ENCODE data around the gene TRAPPC12.
"Not testable (repeated sequence)": the region's sequence is repeated elsewhere in the genome, so short reads cannot be mapped to it uniquely, and the experiment has no call there.

TRAPPC12 gene

DNA sequence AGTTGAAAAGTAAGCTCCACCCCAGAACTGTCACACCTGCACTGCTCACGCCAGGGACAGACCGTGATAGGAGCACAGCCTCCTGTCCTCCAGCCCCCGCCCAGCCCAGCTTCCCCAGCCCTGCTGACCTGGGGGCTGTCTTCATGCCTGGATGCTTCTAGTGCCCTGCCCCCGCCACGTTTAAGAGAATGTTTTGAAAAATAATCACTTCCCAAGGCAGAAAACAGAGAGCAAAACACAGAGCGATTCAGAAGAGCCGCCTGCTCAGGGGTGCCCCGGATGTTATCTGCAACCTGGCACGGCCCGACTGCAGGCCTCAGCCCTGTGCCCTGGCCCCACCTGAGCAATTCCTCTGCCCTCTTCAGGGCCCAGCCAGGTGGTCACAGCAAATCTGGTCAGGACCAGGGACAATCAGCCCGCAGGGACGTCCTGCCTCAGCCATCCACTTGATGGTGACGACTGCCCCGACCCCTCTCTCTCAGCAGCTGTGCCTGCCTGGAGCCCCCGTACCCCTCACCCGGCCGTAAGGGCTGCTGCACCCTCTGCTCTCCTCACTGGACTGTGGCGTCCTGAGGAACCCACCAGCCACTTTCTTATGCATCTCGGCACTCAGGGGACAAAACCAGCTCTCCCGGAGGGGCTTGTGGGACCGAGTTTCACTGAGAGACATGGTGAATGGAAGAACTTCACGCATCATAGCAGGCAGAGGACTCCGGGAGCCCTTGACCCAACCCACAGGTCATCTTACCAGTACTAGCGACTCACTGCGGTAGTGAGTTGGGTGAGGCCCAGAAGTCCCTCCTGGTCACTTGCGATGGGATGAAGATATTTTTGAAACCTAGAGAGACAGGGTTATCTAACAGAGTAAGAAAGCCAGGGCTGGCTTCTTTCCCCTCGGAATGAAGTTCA is 109.6 kb downstream of the TRAPPC12 start:
- in situ Hi-C loops (cut with HindIII; ENCODE audit: low pct_ligation_motif_present, low pct_unique_long_range_greater_than_20kb, low sequenced_read_pairs), result no loop called here
- no peak for DNase-seq

- DNase-seq, result no peak
- in situ Hi-C loops (cut with HindIII; ENCODE audit: low pct_ligation_motif_present, low pct_unique_long_range_greater_than_20kb, low sequenced_read_pairs), result no loop called here
Observed at GRCh38 chr2:3489764-3490115, 110.2 kb downstream of the TRAPPC12 start.

GRCh38 chr2:3490191-3491170 is 111.0 kb downstream of the TRAPPC12 start:
- no peak for DNase-seq
- in situ Hi-C loops (cut with HindIII; ENCODE audit: low pct_ligation_motif_present, low pct_unique_long_range_greater_than_20kb, low sequenced_read_pairs), result no loop called here

DNA sequence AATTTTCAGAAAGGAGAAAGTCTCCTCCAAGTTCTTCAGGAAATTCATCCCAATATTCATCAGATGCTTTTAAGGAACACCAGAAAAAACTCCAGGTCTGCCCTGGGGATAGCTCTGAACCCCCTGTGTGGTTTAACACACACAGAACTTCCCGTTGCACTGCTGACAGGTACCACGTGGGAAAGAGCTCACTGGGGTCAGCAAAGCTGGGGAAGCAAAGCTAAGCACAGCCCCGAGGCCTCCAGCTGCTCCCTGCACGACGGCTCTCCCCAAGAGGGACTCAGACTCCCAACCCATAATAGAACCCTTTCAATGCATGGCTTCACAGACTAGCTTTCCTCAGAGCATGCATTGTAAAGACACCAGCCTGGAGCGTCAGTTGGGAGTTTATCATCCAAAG is 111.8 kb downstream of the TRAPPC12 start:
- no peak for DNase-seq
- in situ Hi-C loops (cut with HindIII; ENCODE audit: low pct_ligation_motif_present, low pct_unique_long_range_greater_than_20kb, low sequenced_read_pairs), result no loop called here

DNA sequence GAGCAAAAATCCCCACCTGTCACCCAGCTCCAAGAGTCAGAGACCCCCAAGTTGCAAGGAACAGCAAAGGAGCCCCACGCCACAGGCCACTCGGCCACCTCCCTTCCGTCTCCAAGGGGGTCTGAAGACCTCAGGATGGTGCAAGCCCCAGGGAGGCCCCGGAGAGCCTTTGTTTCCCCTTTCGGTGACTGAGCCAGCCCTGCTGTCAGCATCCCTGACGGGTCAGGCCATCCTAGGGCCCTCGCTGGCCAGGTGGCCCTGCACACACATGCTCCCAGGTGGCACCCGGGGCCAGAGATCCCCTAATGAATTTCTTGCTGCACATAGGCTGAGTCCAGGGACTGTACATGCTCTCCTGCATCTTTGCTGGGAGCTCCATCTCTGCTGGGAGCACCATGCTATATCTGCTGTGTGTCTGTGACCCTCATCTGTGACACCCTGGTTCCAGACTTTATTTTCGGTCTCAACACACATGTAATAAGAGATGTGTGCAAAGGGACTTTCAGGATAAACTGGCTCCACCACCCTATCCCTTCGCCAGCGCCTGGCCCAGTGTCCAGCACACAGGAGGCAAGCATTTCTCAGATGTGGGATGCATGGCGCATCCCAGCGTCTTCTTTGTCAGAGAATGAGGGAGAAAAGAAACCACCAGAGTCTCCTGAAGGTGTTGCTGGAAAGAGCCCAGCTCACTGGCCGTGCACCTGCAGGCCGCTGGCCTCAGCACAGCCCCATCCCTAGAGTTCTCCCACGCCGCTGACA is 112.4 kb downstream of the TRAPPC12 start:
- in situ Hi-C loops (cut with HindIII; ENCODE audit: low pct_ligation_motif_present, low pct_unique_long_range_greater_than_20kb, low sequenced_read_pairs), result no loop called here
- no peak for DNase-seq

DNA sequence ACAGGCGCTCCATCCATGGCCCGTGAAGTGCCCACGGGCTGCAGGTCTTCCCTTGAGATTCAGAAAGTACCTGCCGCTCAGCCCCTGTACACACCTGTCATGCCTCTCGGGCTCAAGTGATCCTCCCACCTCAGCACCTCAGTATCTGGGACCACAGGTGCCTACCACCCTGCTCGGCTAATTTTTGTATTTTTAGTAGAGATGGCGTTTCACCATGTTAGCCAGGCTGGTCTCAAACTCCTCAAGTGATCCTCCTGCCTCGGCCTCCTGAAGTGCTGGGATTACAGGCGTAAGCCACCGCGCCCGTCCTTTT is 112.9 kb downstream of the TRAPPC12 start:
- in situ Hi-C loops (cut with HindIII; ENCODE audit: low pct_ligation_motif_present, low pct_unique_long_range_greater_than_20kb, low sequenced_read_pairs), result not testable (repeated sequence)

GRCh38 chr2:3492951-3493614 is 113.6 kb downstream of the TRAPPC12 start:
- in situ Hi-C loops (cut with HindIII; ENCODE audit: low pct_ligation_motif_present, low pct_unique_long_range_greater_than_20kb, low sequenced_read_pairs), result no loop called here
- DNase-seq, result peak; percentile 47

More for the DNA sequence above, 112.9 kb downstream of the TRAPPC12 start:
- DNase-seq, result not testable (repeated sequence)

GRCh38 chr2:3493615-3494007 is 114.1 kb downstream of the TRAPPC12 start:
- in situ Hi-C loops (cut with HindIII; ENCODE audit: low pct_ligation_motif_present, low pct_unique_long_range_greater_than_20kb, low sequenced_read_pairs), result no loop called here
- peak; percentile 80 for DNase-seq

DNA sequence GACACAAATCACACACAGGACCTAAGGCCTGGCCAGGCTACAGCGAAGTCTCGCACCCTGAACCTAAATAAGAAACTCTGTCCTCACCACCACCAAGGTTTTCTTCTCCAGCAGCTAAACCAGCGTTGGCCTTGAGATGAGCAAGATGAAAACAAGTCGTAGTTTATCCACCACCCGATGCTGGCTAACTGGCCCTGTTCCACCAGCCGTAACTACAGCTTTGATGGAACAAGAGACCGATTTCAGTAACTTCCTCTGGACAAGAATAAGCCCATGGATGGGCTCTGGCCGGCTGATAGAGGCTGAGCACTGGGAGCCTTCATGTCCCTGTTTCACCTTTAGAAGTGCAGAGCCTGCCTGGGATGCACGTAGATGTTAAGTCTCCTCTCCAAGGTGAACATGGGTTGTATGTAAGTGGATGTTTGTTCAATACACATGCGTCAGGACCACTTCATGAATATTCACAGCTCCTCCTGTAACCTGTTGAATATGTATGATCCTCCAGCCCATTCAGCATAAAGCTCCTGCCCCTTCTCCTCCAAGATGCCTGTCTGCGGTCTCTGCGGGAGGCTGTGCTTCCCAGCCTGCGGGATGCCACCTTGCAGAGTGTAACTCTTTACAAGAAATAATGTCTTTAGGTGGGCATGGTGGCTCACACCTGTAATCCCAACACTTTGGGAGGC is 115.6 kb downstream of the TRAPPC12 start:
- DNase-seq, result no peak
- in situ Hi-C loops (cut with HindIII; ENCODE audit: low pct_ligation_motif_present, low pct_unique_long_range_greater_than_20kb, low sequenced_read_pairs), result no loop called here

DNA sequence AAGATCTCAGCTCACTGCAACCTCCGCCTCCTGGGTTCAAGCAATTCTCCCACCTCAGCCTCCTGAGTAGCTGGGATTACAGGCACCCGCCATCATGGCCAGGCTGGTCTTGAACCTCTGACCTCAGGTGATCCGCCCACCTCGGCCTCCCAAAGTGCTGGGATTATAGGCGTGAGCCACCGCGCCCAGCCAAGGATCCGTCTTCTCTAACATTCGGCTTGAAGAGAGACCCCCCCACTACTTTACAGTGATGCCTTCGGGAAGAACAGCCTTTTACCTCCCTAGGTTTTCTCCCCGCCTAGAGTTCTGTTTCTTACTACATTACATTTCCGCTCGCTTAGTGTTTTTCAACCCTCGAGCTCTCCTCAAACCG is 117.2 kb downstream of the TRAPPC12 start:
- DNase-seq; in situ Hi-C loops (cut with HindIII; ENCODE audit: low pct_ligation_motif_present, low pct_unique_long_range_greater_than_20kb, low sequenced_read_pairs): not testable (repeated sequence)

- in situ Hi-C loops (cut with HindIII; ENCODE audit: low pct_ligation_motif_present, low pct_unique_long_range_greater_than_20kb, low sequenced_read_pairs), result no loop called here
- DNase-seq, result no peak
Observed at GRCh38 chr2:3498783-3499394, 119.4 kb downstream of the TRAPPC12 start.

- no peak for DNase-seq
- in situ Hi-C loops (cut with HindIII; ENCODE audit: low pct_ligation_motif_present, low pct_unique_long_range_greater_than_20kb, low sequenced_read_pairs), result no loop called here
Observed at GRCh38 chr2:3500326-3500899, 120.9 kb downstream of the TRAPPC12 start.

- no peak for DNase-seq
- in situ Hi-C loops (cut with HindIII; ENCODE audit: low pct_ligation_motif_present, low pct_unique_long_range_greater_than_20kb, low sequenced_read_pairs), result no loop called here
Observed at GRCh38 chr2:3503046-3503445, 123.6 kb downstream of the TRAPPC12 start.

GRCh38 chr2:3503483-3503882 is 124.0 kb downstream of the TRAPPC12 start:
- no peak for DNase-seq
- in situ Hi-C loops (cut with HindIII; ENCODE audit: low pct_ligation_motif_present, low pct_unique_long_range_greater_than_20kb, low sequenced_read_pairs), result no loop called here

DNA sequence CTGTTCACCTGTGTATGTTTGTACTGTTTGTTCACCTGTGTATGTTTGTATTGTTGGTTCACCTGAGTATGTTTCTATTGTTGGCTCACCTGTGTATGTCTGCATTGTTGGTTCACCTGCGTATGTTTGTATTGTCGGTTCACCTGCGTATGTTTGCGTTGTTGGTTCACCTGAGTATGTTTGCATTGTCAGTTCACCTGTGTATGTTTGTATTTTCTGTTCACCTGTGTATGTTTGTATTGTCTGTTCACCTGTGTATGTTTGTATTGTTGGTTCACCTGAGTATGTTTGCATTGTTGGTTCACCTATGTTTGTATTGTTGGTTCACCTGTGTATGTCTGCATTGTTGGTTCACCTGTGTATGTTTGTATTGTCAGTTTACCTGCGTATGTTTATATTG is 125.2 kb downstream of the TRAPPC12 start:
- in situ Hi-C loops (cut with HindIII; ENCODE audit: low pct_ligation_motif_present, low pct_unique_long_range_greater_than_20kb, low sequenced_read_pairs), result no loop called here
- no peak for DNase-seq

GRCh38 chr2:3505771-3506170 is 126.3 kb downstream of the TRAPPC12 start:
- no peak for DNase-seq
- in situ Hi-C loops (cut with HindIII; ENCODE audit: low pct_ligation_motif_present, low pct_unique_long_range_greater_than_20kb, low sequenced_read_pairs), result no loop called here

DNA sequence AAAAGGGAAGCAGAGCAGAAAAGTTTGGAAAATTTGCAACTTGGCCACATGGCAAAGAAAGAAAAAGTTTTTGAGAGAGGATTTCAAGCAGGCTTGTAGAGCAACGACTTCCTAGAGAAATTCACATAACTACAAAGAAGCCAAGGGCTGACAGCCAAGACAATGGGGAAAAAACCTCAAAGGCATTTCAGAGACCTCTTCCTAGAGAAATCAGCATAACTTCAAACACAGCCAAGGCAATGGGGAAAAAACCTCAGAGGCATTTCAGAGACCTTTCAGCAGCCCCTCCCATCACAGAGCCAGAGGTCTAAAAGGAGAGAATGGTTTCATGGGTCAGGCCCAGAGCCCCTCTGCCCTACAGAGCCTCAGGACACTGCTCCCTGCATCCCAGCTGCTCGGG is 132.6 kb downstream of the TRAPPC12 start:
- in situ Hi-C loops (cut with HindIII; ENCODE audit: low pct_ligation_motif_present, low pct_unique_long_range_greater_than_20kb, low sequenced_read_pairs), result no loop called here

More for the DNA sequence above, 132.6 kb downstream of the TRAPPC12 start:
- no peak for DNase-seq
